Measurements from ENCODE around the gene UNC5A.

Gene UNC5A

GRCh38 chr5:176863765-176864098 is 53.4 kb downstream of the UNC5A start:
- H3K4me3 ChIP-seq (ENCODE audit: low read depth, low read length) = no peak overlapping the region
- DNase-seq (ENCODE audit: low read depth, low spot score) = no peak
- in situ Hi-C loops (cut with HindIII; ENCODE audit: low sequenced_read_pairs) = no loop called here
- TF ChIP-seq CTCF (IDR thresholded peaks at IDR 0.05; ENCODE audit: low read depth, low read length) = no peak

GRCh38 chr5:176864755-176865154 is 54.4 kb downstream of the UNC5A start:
- no peak for TF ChIP-seq CTCF (IDR thresholded peaks at IDR 0.05; ENCODE audit: low read depth, low read length)
- in situ Hi-C loops (cut with HindIII; ENCODE audit: low sequenced_read_pairs) = no loop called here

GRCh38 chr5:176865964-176866363 is 55.6 kb downstream of the UNC5A start:
- in situ Hi-C loops (cut with HindIII; ENCODE audit: low sequenced_read_pairs) = no loop called here
- DNase-seq (ENCODE audit: low read depth, low spot score) = no peak
- TF ChIP-seq CTCF (IDR thresholded peaks at IDR 0.05; ENCODE audit: low read depth, low read length) = no peak
- no peak overlapping the region for H3K4me3 ChIP-seq (ENCODE audit: low read depth, low read length)

More at GRCh38 chr5:176864755-176865154, 54.4 kb downstream of the UNC5A start:
- H3K4me3 ChIP-seq (ENCODE audit: low read depth, low read length) = no peak overlapping the region
- no peak for DNase-seq (ENCODE audit: low read depth, low spot score)

GRCh38 chr5:176866707-176867310 is 56.5 kb downstream of the UNC5A start:
- no peak for TF ChIP-seq CTCF (IDR thresholded peaks at IDR 0.05; ENCODE audit: low read depth, low read length)
- H3K4me3 ChIP-seq (ENCODE audit: low read depth, low read length) = no peak overlapping the region
- in situ Hi-C loops (cut with HindIII; ENCODE audit: low sequenced_read_pairs) = no loop called here
- DNase-seq (ENCODE audit: low read depth, low spot score) = no peak

GRCh38 chr5:176868126-176868525 is 57.8 kb downstream of the UNC5A start:
- in situ Hi-C loops (cut with HindIII; ENCODE audit: low sequenced_read_pairs) = no loop called here
- no peak for TF ChIP-seq CTCF (IDR thresholded peaks at IDR 0.05; ENCODE audit: low read depth, low read length)
- H3K4me3 ChIP-seq (ENCODE audit: low read depth, low read length) = no peak overlapping the region
- no peak for DNase-seq (ENCODE audit: low read depth, low spot score)

GRCh38 chr5:176868731-176869130 is 58.4 kb downstream of the UNC5A start:
- DNase-seq (ENCODE audit: low read depth, low spot score) = no peak
- TF ChIP-seq CTCF (IDR thresholded peaks at IDR 0.05; ENCODE audit: low read depth, low read length) = no peak
- in situ Hi-C loops (cut with HindIII; ENCODE audit: low sequenced_read_pairs) = no loop called here
- H3K4me3 ChIP-seq (ENCODE audit: low read depth, low read length) = no peak overlapping the region

Data from astrocyte of the spinal cord (primary cell).